Liver (tissue), 9 donors: ENCODE measurements around the gene CGB5. TPM values are rescaled to one million over a fixed set of nuclear protein-coding genes. Genes with fewer than 3 reads are reported as not detected.

Source experiments
- DNase-seq: peaks from one replicate; pipeline ENCODE4 v3.0.0-alpha.2; 2017; ENCODE audit warnings: low spot score
- H3K27ac ChIP-seq, 2 donors: one replicate each; pipeline ENCODE4 v1.7.0; 2013; ENCODE audit warnings: inconsistent platforms in 2 of 2, low read length in 2 of 2, control low read depth in 1 of 2, low read depth in 1 of 2, mild to moderate bottlenecking in 1 of 2
- H3K27me3 ChIP-seq, 4 donors: one replicate each; pipeline versions ENCODE4 v1.6.1 to v1.7.0; 2013; ENCODE audit warnings: low read length in 3 of 4, inconsistent platforms in 1 of 4, mild to moderate bottlenecking in 1 of 4, moderate library complexity in 1 of 4; ENCODE audit not compliant: control insufficient read depth in 4 of 4, insufficient read depth in 4 of 4
- H3K36me3 ChIP-seq, 4 donors: one replicate each; pipeline versions ENCODE4 v1.6.1 to v1.7.0; 2013; ENCODE audit warnings: low read length in 3 of 4, mild to moderate bottlenecking in 3 of 4, low read depth in 1 of 4, moderate library complexity in 1 of 4; ENCODE audit not compliant: control insufficient read depth in 4 of 4, insufficient read depth in 3 of 4
- H3K4me1 ChIP-seq, 4 donors: one replicate each; pipeline versions ENCODE4 v1.6.1 to v1.7.0; 2013; ENCODE audit warnings: low read length in 3 of 4, mild to moderate bottlenecking in 3 of 4, moderate library complexity in 1 of 4; ENCODE audit not compliant: control insufficient read depth in 4 of 4, insufficient read depth in 4 of 4
- H3K4me3 ChIP-seq, 3 donors: one replicate each; pipeline versions ENCODE4 v1.6.1 to v1.7.0; 2013; ENCODE audit warnings: low read length in 3 of 3, control low read depth in 1 of 3, low read depth in 1 of 3, mild to moderate bottlenecking in 1 of 3
- H3K9ac ChIP-seq, 2 donors: one replicate each; pipeline ENCODE4 v1.7.0; 2013; ENCODE audit warnings: low read length in 2 of 2, mild to moderate bottlenecking in 2 of 2, moderate library complexity in 2 of 2, control low read depth in 1 of 2, low read depth in 1 of 2
- H3K9me3 ChIP-seq, 4 donors: one replicate each; pipeline versions ENCODE4 v1.6.1 to v1.7.0; 2013; ENCODE audit warnings: low read length in 3 of 4; ENCODE audit not compliant: control insufficient read depth in 4 of 4
- CTCF ChIP-seq: fragments of 150-350 bp; IDR thresholded peaks from 2 replicates; pipeline ENCODE4 v1.5.1; 2017; ENCODE audit warnings: improper control_type of control experiment, low read depth, low read length; ENCODE audit not compliant: missing input control
- EGR1 ChIP-seq, 2 donors: IDR thresholded peaks; 2 replicates each; pipeline ENCODE4 v1.6.1; 2016 to 2018; ENCODE audit warnings: antibody characterized with exemption in 2 of 2, low read depth in 2 of 2
- FOXA1 ChIP-seq: IDR thresholded peaks from 2 replicates; pipeline ENCODE4 v1.6.1; 2016; ENCODE audit warnings: antibody characterized with exemption
- GABPA ChIP-seq, 2 donors: IDR thresholded peaks in 1 of 2; conservative IDR thresholded peaks in 1 of 2; 2 replicates each; pipeline ENCODE4 v1.6.1; 2016; ENCODE audit warnings: antibody characterized with exemption in 2 of 2, mild to moderate bottlenecking in 1 of 2, moderate library complexity in 1 of 2
- HNF4A ChIP-seq, 2 donors: conservative IDR thresholded peaks; 2 replicates each; pipeline ENCODE4 v1.6.1; 2016; ENCODE audit warnings: antibody characterized with exemption in 2 of 2, mild to moderate bottlenecking in 2 of 2
- HNF4G ChIP-seq: IDR thresholded peaks from 2 replicates; pipeline ENCODE4 v1.6.1; 2016; ENCODE audit warnings: antibody characterized with exemption
- MAX ChIP-seq: IDR thresholded peaks from 2 replicates; pipeline ENCODE4 v1.6.1; 2016; ENCODE audit warnings: antibody characterized with exemption
- NR2F2 ChIP-seq: IDR thresholded peaks from 2 replicates; pipeline ENCODE4 v1.6.1; 2016; ENCODE audit warnings: antibody characterized with exemption
- RAD21 ChIP-seq, 2 donors: IDR thresholded peaks; 2 replicates each; pipeline ENCODE4 v1.6.1; 2016; ENCODE audit warnings: antibody characterized with exemption in 2 of 2, mild to moderate bottlenecking in 2 of 2
- REST ChIP-seq: IDR thresholded peaks from 2 replicates; pipeline ENCODE4 v1.6.1; 2016; ENCODE audit warnings: antibody characterized with exemption, mild to moderate bottlenecking
- RXRA ChIP-seq, 2 donors: IDR thresholded peaks; 2 replicates each; pipeline ENCODE4 v1.6.1; 2017 to 2018; ENCODE audit warnings: antibody characterized with exemption in 2 of 2, mild to moderate bottlenecking in 1 of 2
- SP1 ChIP-seq: IDR thresholded peaks from 2 replicates; pipeline ENCODE4 v1.6.1; 2018; ENCODE audit warnings: antibody characterized with exemption, mild to moderate bottlenecking
- TAF1 ChIP-seq: conservative IDR thresholded peaks from 2 replicates; pipeline ENCODE4 v1.6.1; 2016; ENCODE audit warnings: antibody characterized with exemption, mild to moderate bottlenecking
- YY1 ChIP-seq: IDR thresholded peaks from 2 replicates; pipeline ENCODE4 v1.6.1; 2016; ENCODE audit warnings: antibody characterized with exemption, mild to moderate bottlenecking
- ZBTB33 ChIP-seq: IDR thresholded peaks from 2 replicates; pipeline ENCODE4 v1.6.1; 2016; ENCODE audit warnings: antibody characterized with exemption
- WGBS: extraction: QIAGEN DNeasy Blood & Tissue Kit; methylation state at CpG from one replicate; pipeline ENCODE4 v1.1.7; 2013; 5-methylcytosine and 5-hydroxymethylcytosine counted together
- polyA plus RNA-seq, 2 donors: library from polyadenylated mRNA; stranded (reverse) in 1 of 2; unstranded in 1 of 2; fragments of 200-250 nt in 1 of 2; fragments of >200 nt in 1 of 2; fragmentation: Nextera tagmentation in 1 of 2; extraction: Ambion mirVana in 1 of 2; gene quantifications; one replicate each; pipeline versions ENCODE4 v1.2.1 to v1.2.3, GENCODE V29; 2013 to 2015
- total RNA-seq, 2 donors: library from RNA; depleted of rRNA; stranded (reverse); fragments of >200 nt; gene quantifications; one replicate each; pipeline ENCODE4 v1.2.3, GENCODE V29; 2014
- donor health status: healthy.
- donor health status: healthy.
- donor health status: healthy.
- donor health status: healthy.
- donor health status: healthy.

CGB5 gene
- total and polyA plus RNA-seq, 4 donors = not detected

GRCh38 chr19:49014870-49015255, 28.8 kb upstream of the CGB5 start (continued):
- TF ChIP-seq REST = no peak

GRCh38 chr19:49016067-49016839, 27.4 kb upstream of the CGB5 start:
- Histone ChIP-seq H3K9ac (no peak overlapping the region), H3K4me3 (no peak overlapping the region), H3K4me1 (peaks cover 5 to 22% (median 16%) of the 10 kb centered on the region in 4 donors), H3K27me3 (no peaks in the 10 kb centered on the region), H3K9me3 (no peaks in the 10 kb centered on the region), H3K36me3 (peaks cover 3 to 26% (median 8%) of the 10 kb centered on the region in 4 donors), H3K27ac (no peak overlapping the region)
- no peak for TF ChIP-seq EGR1 (IDR thresholded peaks at IDR 0.05; ENCODE audit: low read depth in 2 of 2)
- no peak for TF ChIP-seq NR2F2
- no peak for TF ChIP-seq HNF4G
- no peak for TF ChIP-seq RAD21 (IDR thresholded peaks at IDR 0.05)
- TF ChIP-seq MAX = no peak
- no peak for TF ChIP-seq FOXA1
- TF ChIP-seq CTCF = no peak
- no peak for TF ChIP-seq RXRA (IDR thresholded peaks at IDR 0.05)
- TF ChIP-seq HNF4A (conservative IDR thresholded peaks at IDR 0.05) = no peak
- TF ChIP-seq ZBTB33 = no peak
- no peak for TF ChIP-seq TAF1
- no peak for TF ChIP-seq SP1
- no peak for TF ChIP-seq YY1
- TF ChIP-seq GABPA (IDR thresholded peaks at IDR 0.05 in 1 of 2, conservative IDR thresholded peaks at IDR 0.05 in 1 of 2) = no peak
- TF ChIP-seq REST = no peak
- DNase-seq = no peak
- WGBS = 96% methylated on average over 27 of the region's 29 CpGs
